Measurements from ENCODE around the gene ADPRHL1.

The ADPRHL1 gene

DNA sequence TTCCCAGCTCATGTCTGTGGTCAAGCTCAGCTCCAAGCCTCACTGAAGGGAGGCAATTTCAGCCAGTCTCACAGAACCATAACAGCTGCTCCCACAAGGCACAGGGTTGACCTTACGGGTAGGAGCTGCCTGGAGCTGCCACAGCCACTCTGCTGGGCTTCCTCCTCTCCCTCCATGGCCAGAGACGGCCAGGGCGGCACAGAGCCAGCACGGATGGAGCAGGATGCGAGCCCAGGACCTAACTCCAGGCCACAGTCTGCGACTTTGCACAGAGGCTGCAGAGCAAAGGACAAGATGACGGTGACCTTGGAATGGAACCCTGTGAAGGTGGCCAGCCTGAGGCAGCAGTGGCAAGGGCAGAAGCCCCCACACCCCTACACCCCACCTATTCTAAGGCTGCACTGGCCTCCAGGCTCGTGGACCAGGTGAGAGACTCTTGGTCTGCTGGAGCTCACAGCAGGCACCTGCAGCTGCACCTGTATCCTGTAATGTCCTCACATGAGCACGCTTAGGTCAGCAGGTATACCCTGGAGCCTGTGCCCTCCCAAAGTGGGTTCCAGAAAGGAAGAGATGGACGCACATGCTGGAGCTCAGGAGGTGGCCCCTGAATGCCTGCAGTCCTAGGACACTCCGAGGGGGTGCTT lies 29.6 kb downstream of the ADPRHL1 start:
- no peak overlapping the region for H3K27ac Mint-ChIP-seq
- no peaks in the 10 kb centered on the region for H3K9me3 Mint-ChIP-seq (ENCODE audit: low read depth)
- no peak overlapping the region for H3K4me3 Mint-ChIP-seq
- no peaks in the 10 kb centered on the region for H3K36me3 Mint-ChIP-seq
- H3K4me1 Mint-ChIP-seq (ENCODE audit: low read depth) = no peaks in the 10 kb centered on the region
- H3K27me3 Mint-ChIP-seq = peaks cover 7% of the 10 kb centered on the region

- Mint-ChIP-seq H3K27me3 (peaks cover 7% of the 10 kb centered on the region), H3K4me1 (ENCODE audit: low read depth) (no peaks in the 10 kb centered on the region), H3K9me3 (ENCODE audit: low read depth) (no peaks in the 10 kb centered on the region), H3K4me3 (no peak overlapping the region), H3K36me3 (no peaks in the 10 kb centered on the region), H3K27ac (no peak overlapping the region)
Measured at GRCh38 chr13:113422807-113423519, 30.3 kb downstream of the ADPRHL1 start.

GRCh38 chr13:113421673-113422270 lies 31.5 kb downstream of the ADPRHL1 start:
- H3K4me1 Mint-ChIP-seq (ENCODE audit: low read depth) = no peaks in the 10 kb centered on the region
- H3K36me3 Mint-ChIP-seq = no peaks in the 10 kb centered on the region
- peaks cover 8% of the 10 kb centered on the region for H3K27me3 Mint-ChIP-seq
- no peak overlapping the region for H3K4me3 Mint-ChIP-seq
- no peak overlapping the region for H3K27ac Mint-ChIP-seq
- no peaks in the 10 kb centered on the region for H3K9me3 Mint-ChIP-seq (ENCODE audit: low read depth)

- H3K9me3 Mint-ChIP-seq (ENCODE audit: low read depth) = no peaks in the 10 kb centered on the region
- H3K27ac Mint-ChIP-seq = no peak overlapping the region
- H3K4me3 Mint-ChIP-seq = no peak overlapping the region
- no peaks in the 10 kb centered on the region for H3K36me3 Mint-ChIP-seq
- H3K4me1 Mint-ChIP-seq (ENCODE audit: low read depth) = no peaks in the 10 kb centered on the region
- H3K27me3 Mint-ChIP-seq = peaks cover 10% of the 10 kb centered on the region
Measured at GRCh38 chr13:113420833-113421600, 32.3 kb downstream of the ADPRHL1 start.

DNA sequence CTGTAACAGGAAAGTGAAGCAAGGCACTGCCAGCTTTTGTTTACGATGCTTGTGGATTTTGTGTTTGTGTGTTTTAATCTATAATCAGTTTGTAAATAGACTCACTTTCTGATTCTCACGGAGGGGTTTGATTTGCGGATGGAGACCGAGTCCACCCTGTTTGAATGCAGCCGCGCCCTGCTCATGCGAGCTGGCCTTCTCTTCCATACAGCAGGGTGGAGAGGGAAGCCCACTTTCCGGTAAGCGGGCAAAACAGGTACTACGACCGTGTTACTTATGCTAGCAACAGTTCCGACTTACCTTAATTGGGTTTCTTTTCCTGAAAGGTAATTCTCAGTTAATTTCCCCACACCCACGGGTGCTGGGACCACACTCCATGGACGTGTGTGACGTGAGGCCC lies 33.1 kb downstream of the ADPRHL1 start:
- H3K9me3 Mint-ChIP-seq (ENCODE audit: low read depth) = no peaks in the 10 kb centered on the region
- H3K27ac Mint-ChIP-seq = no peak overlapping the region
- H3K4me1 Mint-ChIP-seq (ENCODE audit: low read depth) = no peaks in the 10 kb centered on the region
- H3K27me3 Mint-ChIP-seq = peaks cover 10% of the 10 kb centered on the region
- H3K4me3 Mint-ChIP-seq = no peak overlapping the region
- H3K36me3 Mint-ChIP-seq = no peaks in the 10 kb centered on the region

DNA sequence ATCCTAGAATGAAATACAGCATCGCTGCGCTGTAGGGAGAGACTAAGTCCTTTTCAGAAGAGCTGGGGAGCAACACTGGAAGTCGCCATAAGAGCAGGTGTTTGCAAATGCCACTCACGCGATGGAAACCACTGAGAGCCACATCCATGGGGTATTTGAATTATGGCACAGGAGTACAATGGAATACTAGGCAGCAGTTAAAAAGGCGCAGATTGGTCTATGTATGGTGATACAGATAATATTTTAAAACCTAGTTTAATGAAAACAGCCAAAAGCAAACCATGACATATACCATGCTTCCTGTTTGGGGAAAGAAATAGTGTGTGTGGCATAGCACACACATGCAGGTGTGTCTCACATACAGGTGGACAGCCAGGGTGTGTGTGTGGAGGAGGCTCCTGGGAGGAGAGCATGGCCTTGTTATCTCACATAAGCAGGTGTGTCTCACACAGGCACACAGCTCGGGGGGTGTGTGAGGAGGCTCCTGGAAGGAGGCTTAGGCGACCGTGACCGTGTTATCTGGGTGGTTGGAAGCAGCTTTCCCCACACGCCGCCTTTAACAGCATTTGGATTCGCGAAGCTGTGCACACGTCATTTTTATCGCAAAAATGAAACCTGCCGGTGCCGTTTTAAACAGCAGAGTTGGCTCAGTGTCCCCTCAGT lies 33.6 kb downstream of the ADPRHL1 start:
- Mint-ChIP-seq H3K36me3 (no peaks in the 10 kb centered on the region), H3K4me1 (ENCODE audit: low read depth) (no peaks in the 10 kb centered on the region), H3K27ac (no peak overlapping the region), H3K4me3 (no peak overlapping the region), H3K9me3 (ENCODE audit: low read depth) (no peaks in the 10 kb centered on the region), H3K27me3 (peaks cover 10% of the 10 kb centered on the region)

DNA sequence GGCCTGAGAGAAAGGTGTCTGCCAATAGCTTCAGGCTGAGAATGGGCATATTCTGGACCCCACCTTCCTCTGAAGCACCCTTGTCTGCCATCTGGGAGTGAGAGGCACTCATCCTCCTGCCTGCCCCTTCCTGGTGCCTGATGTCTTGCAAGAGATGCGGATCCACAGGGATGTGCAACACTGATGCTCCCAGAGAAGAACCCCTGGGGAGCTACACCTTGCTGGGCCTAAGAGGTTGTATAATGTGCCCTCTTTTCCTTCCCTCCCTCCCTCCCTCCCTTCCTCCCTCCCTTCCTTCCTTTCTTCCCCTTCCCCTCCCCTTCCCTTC lies 34.6 kb downstream of the ADPRHL1 start:
- no peak overlapping the region for H3K27ac Mint-ChIP-seq
- no peak overlapping the region for H3K4me3 Mint-ChIP-seq
- no peaks in the 10 kb centered on the region for H3K4me1 Mint-ChIP-seq (ENCODE audit: low read depth)
- H3K27me3 Mint-ChIP-seq = peaks cover 10% of the 10 kb centered on the region
- no peaks in the 10 kb centered on the region for H3K9me3 Mint-ChIP-seq (ENCODE audit: low read depth)
- no peaks in the 10 kb centered on the region for H3K36me3 Mint-ChIP-seq

DNA sequence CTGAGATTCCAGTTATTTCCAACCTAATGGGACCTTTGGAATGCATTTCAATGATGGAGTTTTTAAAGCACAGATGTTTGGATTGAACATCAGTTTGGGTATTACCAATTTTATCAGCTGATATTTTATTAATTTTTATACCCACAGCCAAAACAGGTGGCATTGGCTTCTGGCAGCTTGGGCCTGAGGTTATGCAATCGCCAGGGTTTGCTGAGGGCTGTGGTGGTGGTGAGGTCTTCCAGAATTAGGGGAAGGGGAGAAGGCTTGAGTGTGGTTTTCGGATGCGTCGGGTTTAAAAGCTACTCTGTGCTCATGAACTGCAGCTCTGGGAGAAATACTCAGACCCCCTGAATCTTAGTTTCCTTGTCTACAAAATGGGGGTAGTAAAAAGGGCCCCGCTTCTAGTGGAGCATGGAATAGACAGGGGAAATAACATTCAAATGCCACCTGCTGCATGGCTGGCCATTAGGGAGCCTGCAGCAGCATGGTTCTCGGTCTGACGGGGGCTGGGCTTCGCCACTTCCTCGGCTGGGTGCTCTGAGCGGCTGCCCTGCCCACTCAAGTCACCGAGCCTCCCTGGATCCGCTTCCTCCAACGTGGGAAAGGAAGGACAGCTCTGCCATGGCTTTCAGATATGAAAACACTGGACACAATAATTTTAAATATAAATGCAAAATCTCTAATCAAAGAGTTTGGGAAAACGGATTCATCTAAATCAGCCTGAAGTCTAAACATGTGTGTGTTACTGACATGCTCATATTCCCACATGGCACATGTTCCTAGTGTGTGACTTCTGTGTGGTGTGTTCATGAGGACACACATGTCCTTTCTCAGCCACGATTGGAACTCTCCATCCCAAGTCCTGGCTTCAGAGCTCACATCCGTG lies 35.2 kb downstream of the ADPRHL1 start:
- H3K27ac Mint-ChIP-seq = no peak overlapping the region
- H3K27me3 Mint-ChIP-seq = peaks cover 10% of the 10 kb centered on the region
- H3K4me1 Mint-ChIP-seq (ENCODE audit: low read depth) = no peaks in the 10 kb centered on the region
- no peaks in the 10 kb centered on the region for H3K36me3 Mint-ChIP-seq
- H3K4me3 Mint-ChIP-seq = no peak overlapping the region
- H3K9me3 Mint-ChIP-seq (ENCODE audit: low read depth) = no peaks in the 10 kb centered on the region

GRCh38 chr13:113417008-113417751 lies 36.1 kb downstream of the ADPRHL1 start:
- H3K27ac Mint-ChIP-seq = no peak overlapping the region
- no peaks in the 10 kb centered on the region for H3K4me1 Mint-ChIP-seq (ENCODE audit: low read depth)
- H3K4me3 Mint-ChIP-seq = no peak overlapping the region
- peaks cover 10% of the 10 kb centered on the region for H3K27me3 Mint-ChIP-seq
- H3K9me3 Mint-ChIP-seq (ENCODE audit: low read depth) = no peaks in the 10 kb centered on the region
- H3K36me3 Mint-ChIP-seq = no peaks in the 10 kb centered on the region

DNA sequence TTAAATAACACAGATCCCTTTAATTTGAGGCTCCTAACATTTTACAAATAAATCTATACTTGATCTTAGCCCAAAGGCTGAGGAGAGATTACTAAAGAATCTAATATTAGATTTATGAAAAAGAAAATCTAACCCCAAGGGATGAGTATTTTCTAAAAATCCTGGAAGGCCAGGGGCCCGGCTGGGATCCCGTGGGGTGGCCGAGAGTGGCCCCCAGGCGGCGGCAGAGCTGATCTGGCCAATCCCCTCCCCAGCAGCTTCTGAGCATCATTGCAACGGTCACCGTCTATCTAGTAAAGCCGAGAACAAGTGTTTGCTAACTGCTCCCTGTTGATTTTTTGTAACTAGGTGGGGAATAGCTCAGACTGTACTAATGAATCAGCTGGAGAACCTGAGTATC lies 37.5 kb downstream of the ADPRHL1 start:
- H3K4me3 Mint-ChIP-seq = no peak overlapping the region
- H3K27ac Mint-ChIP-seq = no peak overlapping the region
- H3K36me3 Mint-ChIP-seq = no peaks in the 10 kb centered on the region
- H3K27me3 Mint-ChIP-seq = peaks cover 10% of the 10 kb centered on the region
- no peaks in the 10 kb centered on the region for H3K4me1 Mint-ChIP-seq (ENCODE audit: low read depth)
- H3K9me3 Mint-ChIP-seq (ENCODE audit: low read depth) = no peaks in the 10 kb centered on the region

- Mint-ChIP-seq H3K4me1 (ENCODE audit: low read depth) (no peaks in the 10 kb centered on the region), H3K27me3 (peaks cover 10% of the 10 kb centered on the region), H3K4me3 (no peak overlapping the region), H3K27ac (no peak overlapping the region), H3K36me3 (no peaks in the 10 kb centered on the region), H3K9me3 (ENCODE audit: low read depth) (no peaks in the 10 kb centered on the region)
Measured at GRCh38 chr13:113415032-113415431, 38.3 kb downstream of the ADPRHL1 start.

DNA sequence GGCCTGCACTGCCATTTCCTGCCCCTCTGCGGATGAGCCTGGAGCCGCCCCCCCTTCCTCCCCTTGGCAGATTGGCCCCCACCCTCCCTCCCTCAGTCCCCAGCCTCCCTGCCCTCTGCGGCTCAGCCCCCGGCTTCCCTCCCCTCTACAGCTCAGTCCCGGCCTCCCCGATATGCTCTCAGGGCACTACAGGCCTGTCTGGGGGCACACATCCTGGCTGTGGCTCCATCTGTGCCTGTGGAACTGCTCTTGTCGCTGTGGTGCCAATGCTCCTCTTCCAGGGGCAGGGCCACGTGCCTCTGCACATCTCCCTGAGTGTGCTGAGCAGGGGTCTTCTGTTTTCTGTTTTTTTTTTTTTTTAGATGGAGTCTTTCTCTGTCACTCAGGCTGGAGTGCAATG lies 39.0 kb downstream of the ADPRHL1 start:
- Mint-ChIP-seq H3K4me3 (no peak overlapping the region), H3K27ac (no peak overlapping the region)

DNA sequence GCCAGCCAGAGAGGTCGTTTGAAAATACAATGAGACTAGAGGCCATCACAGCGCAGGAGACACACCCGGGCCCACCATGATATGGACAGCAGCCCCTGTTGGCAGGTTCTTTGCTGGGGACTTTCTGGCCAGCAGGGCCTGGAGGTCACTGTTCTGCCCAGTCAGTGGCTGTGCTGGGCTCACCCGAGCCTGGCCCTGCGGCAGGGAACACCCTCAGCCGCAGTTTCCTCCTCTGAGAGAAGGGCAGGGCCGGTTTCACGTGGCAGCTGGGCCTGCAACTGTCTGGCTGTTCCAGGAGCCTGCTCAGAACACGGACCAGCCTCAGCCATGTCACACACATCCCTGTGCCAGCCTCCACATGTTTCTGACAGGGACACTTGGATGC lies 39.4 kb downstream of the ADPRHL1 start:
- Mint-ChIP-seq H3K36me3 (no peaks in the 10 kb centered on the region), H3K27me3 (peaks cover 4% of the 10 kb centered on the region), H3K9me3 (ENCODE audit: low read depth) (no peaks in the 10 kb centered on the region), H3K27ac (no peak overlapping the region), H3K4me1 (ENCODE audit: low read depth) (no peaks in the 10 kb centered on the region), H3K4me3 (no peak overlapping the region)

More for the DNA sequence above, 39.0 kb downstream of the ADPRHL1 start:
- no peaks in the 10 kb centered on the region for H3K9me3 Mint-ChIP-seq (ENCODE audit: low read depth)
- H3K36me3 Mint-ChIP-seq = no peaks in the 10 kb centered on the region
- H3K27me3 Mint-ChIP-seq = peaks cover 4% of the 10 kb centered on the region
- no peaks in the 10 kb centered on the region for H3K4me1 Mint-ChIP-seq (ENCODE audit: low read depth)

Measured in activated naive CD8-positive, alpha-beta T cell (primary cell).